HG02840 (cell line): ENCODE results near the gene HMOX1.

ENCODE experiments used
- ATAC-seq: cut with Tn5 transposase; IDR thresholded peaks from one replicate; pipeline ENCODE4 v1.9.1; 2021; ENCODE audit warnings: mild to moderate bottlenecking, moderate library complexity, moderate number of reproducible peaks; ENCODE audit not compliant: unreplicated experiment, low FRiP score

Gene HMOX1

DNA sequence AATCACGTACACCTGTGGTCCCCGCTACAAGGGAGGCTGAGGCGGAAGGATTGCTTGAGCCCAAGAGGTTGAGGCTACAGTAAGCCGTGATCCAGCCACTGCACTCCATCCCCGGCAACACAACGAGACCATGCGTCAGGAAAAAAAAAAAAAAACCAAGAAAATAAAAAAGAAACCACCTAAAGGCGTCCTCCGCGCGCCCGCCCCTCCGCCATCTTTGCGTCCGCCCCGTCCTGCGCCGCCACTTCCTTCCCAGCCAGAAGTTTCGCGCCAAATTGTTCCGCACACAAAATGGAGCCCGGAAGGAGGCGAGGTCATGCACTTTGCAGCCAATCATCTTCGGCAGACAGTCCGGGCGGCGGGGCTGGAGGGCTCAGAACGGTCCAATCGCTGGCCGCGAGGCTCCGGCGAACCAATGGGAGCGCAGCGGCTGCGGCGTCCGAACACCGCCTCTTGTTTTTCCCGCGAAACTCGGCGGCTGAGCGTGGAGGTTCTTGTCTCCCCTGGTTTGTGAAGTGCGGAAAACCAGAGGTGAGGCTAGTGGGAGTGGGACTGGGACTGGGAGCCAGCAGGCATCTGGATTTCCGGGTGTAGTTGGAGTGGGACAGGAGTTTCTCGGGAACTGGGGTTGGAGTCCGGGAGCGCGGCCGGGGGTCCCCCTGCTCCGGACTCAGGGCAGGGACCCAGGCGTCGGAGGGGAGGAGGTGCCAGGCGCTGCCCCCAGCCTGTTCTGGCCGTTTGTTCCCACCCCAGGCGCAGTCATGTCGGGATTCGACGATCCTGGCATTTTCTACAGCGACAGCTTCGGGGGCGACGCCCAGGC is 19.0 kb downstream of the HMOX1 start, which contains the start of gene MCM5:
MCM5 (plus strand) TSS at position 463 of the 823 bp plus-strand sequence; CDS start at position 762, 299 bp downstream.
- ATAC-seq, result peak; percentile 91

DNA sequence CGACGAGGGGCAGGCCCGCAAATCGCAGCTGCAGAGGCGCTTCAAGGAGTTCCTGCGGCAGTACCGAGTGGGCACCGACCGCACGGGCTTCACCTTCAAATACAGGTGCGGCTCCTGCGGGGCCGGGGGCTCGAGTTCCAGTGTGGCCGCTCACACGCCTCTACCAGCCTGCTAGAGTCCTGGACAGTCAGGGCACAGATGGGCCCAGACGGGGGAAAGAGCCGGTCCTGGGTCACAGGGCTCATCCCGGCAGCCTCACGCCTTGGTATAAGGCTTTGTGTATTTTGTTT is 19.6 kb downstream of the HMOX1 start:
- peak; percentile 11 for ATAC-seq

DNA sequence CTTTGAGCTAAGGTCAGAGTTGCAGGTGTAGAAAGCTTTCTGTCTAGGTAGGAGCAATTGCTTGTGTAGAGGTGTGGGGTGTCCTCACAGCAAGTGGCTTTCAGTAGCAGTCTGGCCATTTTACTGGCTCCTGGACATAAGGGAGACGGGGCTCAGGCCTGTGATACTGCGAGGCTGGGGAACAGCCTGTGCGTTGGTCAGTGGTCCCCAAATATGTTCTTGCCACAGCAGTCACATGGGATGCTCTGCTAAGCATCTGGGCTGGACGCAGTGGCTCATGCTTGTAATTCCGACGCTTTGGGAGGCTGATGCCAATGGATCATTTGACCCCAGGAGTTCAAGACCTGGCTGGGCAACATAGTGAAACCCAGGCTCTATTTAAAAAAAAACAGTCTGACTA is 21.0 kb downstream of the HMOX1 start:
- ATAC-seq, result no peak

DNA sequence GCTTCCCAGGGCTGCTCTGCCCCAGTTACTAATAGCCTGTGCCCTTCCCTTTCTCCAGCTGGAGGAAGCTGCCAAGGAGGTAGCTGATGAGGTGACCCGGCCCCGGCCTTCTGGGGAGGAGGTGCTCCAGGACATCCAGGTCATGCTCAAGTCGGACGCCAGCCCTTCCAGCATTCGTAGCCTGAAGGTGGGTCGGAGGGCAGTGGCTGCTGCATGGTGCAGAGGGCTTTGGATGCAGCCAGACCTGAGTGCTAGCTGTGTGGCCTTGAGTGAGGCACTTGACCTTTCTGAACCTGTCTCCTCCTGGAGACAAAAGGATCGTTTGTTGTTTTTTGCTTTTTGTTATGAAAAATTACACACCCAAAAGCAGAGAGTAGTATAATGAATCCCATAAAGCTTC is 22.5 kb downstream of the HMOX1 start:
- no peak for ATAC-seq

DNA sequence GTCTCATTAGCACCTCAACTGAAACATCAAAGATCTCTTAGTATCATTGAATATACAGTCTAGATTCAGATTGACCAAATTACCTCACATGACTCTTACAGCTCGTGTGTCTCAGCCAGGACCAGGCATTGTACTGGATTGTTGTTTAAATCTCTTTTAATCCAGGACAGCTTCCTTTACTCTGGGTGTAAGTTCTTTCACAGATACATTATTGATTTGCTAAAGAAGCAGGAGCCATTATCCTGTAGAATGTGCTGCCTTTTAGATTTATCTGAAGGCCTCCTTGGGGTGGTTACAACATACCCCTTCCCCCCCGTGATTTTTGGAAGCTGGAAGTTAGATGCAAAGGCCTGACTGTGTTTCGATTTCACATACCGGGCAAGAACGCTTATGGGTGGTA is 23.3 kb downstream of the HMOX1 start:
- no peak for ATAC-seq

DNA sequence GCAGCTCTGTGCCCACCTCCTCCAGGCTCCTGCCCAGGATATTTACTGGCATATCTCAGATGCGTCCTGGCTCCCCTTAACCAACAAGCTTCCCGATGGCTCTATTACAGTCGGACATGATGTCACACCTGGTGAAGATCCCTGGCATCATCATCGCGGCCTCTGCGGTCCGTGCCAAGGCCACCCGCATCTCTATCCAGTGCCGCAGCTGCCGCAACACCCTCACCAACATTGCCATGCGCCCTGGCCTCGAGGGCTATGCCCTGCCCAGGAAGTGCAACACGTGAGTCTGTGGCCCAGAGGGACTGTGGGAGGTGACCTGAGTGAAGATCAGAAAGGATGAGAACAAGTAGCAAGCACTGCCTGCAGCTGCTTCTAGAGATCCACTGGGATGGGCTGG is 25.5 kb downstream of the HMOX1 start:
- no peak for ATAC-seq

DNA sequence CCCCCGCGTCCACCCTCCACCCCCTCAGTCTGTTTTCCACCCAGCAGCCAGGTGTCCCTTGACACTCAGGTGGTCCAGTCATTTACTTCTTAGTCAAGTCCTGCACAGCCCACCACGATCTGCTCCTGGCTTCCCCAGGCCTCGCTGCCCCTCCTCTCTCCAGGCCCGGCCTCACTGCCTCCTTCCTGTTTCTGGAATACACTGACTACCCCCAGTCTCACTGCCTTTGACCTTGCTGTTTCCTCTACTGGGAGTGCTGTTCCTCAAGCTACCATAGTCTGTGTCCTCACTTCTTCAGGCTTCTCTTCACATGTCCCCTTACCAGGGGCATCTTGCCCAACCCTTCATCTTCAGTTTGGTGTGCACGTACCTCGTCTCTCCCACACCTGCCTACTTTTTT is 26.5 kb downstream of the HMOX1 start:
- ATAC-seq, result no peak

DNA sequence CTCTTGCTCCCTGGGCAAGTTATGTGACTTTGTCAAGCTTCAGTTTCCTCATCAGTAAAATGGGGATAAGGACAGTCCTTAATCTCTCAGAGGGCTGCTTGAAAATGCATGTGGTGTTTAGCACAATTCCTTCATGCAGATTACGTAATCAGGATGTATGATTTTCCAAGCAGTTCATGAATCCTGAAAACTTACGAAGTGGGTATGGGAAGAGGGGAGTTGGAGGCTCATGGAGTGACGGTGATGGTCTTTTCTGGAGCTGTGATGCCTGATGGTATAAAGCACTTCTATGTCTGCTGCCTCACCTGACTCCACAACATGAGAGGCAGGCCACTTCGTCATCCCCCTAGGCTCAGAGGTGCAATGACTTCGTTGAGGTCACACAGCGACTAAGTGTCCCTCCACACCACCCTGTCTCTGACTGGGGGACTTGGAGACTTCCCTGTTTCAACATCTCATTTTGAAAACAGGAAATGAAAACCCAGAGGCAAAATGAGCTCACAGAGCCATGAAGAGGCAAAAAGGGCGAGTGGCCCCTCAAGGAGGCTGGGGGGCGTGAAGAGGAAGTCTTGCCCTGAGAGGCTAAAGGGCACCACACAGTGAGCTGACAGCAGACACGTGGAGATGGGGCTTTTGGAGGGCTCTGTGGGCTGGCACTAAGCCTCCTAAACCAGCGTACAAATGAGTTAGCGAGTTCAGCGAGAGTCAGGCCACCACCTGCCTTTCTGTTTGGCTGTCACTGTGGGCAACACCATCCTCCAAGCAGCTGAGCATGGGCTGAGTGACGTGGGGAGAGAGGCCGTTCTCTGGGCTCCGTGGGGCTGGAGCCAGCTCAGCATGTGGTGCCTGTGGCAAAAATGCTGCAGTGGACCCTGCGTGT is 29.1 kb downstream of the HMOX1 start:
- peak; percentile 53 for ATAC-seq

DNA sequence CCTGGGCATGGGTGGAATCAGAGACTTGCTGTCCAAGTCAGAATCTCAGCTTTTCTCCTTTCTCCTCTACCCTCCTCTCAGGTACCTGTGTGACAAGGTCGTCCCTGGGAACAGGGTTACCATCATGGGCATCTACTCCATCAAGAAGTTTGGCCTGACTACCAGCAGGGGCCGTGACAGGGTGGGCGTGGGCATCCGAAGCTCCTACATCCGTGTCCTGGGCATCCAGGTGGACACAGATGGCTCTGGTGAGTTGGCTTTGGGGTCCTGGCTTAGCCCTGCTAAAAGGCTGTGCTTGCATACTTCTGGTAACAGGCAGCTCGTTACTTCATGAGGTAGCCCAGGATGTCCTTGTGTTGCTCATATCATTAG is 29.8 kb downstream of the HMOX1 start:
- no peak for ATAC-seq

DNA sequence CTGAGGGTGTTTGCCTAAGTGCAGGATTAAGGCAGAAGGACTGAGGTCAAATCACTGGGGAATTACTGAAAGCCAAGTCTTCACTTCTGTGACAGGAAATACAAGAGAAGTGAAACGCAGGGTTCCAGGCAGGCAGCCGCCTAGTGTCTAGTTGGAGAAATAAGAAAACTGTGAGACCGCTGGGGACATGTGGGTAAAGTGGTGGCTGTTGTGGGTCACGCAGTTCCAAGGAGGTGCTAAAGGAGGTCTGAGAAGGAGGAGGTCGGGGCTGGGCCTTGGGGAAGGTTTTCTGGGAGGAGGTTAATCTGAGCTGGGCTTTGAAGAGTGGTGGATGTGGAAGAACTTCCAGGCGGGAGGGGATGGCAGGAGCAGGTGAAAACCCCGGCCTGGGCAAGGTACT is 30.2 kb downstream of the HMOX1 start:
- ATAC-seq, result no peak

DNA sequence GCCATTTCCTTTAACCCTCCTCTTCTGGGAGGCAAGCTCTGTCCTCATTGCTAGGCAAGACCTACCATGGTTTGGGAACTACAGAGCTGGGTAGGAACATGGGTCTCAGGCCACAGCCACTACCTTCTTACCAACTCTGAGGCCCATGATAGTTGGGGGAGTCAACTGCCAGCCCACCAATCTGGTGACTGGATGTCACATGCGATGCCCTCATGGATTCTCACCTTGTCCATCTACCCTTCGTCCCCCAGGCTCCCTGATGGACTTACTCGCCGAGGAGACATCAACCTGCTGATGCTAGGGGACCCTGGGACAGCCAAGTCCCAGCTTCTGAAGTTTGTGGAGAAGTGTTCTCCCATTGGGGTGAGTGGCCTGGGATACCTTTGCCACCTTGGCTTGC is 32.7 kb downstream of the HMOX1 start:
- no peak for ATAC-seq

DNA sequence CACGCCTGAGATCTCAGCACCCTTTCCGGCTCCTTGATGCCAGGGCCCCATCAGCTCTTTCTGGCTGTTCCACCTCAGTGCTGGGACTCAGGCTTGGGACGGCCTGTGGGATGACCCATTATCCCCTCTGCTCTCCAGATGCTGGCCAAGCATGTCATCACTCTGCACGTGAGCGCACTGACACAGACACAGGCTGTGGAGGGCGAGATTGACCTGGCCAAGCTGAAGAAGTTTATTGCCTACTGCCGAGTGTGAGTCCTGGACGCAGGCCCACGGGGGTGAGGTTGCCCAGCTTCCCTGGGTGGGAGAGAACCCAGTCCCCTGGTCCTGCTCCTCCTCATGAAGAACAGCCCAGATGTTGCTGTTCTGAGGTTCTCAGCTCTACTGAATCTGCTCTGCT is 36.7 kb downstream of the HMOX1 start:
- ATAC-seq, result no peak

DNA sequence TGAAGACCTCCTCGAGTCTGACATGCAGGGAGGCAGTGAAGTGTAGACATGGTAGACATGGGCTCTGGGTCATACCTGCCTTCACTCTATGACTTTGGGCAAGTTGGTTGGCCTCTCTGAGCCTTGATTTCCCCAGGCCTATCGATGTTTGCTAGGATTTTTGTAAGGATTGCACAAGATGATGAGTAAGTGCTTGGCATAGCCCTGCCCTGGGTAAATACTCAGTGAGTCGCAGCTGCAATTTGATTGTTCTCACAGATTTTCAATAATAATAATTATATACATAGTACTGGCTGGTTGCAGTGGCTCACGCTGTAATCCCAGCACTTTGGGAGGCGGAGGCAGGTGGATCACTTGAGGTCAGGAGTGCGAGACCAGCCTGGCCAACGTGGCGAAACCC is 37.2 kb downstream of the HMOX1 start:
- no peak for ATAC-seq

DNA sequence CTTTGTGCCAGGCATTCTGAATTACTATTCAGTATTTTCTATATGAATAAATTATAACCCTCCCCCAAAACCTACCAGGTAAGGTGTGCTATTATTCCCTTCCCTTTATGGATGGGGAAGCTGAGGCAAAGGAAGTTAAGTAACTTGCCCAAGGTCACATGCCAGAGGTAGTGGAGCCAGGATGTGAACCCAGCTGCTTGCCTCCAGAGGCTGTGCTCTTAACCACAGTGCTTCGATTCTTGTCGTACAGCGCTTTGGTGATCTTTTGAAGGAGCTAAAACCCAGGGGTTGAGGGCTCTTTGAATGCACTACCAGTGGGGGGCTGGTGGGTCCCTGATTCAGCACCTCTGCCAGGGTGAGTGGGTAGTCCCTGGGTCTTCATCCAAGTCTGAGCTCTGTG is 37.8 kb downstream of the HMOX1 start:
- ATAC-seq, result no peak

DNA sequence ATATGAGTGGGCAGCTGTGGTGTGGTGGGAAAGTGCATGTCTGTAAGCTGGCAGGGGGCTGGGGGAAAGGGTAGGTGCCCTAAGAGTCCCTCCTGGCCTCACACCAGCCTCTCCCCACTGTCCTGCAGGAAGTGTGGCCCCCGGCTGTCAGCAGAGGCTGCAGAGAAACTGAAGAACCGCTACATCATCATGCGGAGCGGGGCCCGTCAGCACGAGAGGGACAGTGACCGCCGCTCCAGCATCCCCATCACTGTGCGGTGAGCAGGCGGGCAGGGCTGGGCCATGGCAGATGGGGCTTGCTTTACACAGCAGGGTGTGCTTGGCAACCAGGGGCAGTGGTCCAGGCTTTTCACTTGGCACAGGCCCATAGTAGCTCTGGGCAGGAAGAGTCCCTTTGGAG is 38.9 kb downstream of the HMOX1 start:
- no peak for ATAC-seq

DNA sequence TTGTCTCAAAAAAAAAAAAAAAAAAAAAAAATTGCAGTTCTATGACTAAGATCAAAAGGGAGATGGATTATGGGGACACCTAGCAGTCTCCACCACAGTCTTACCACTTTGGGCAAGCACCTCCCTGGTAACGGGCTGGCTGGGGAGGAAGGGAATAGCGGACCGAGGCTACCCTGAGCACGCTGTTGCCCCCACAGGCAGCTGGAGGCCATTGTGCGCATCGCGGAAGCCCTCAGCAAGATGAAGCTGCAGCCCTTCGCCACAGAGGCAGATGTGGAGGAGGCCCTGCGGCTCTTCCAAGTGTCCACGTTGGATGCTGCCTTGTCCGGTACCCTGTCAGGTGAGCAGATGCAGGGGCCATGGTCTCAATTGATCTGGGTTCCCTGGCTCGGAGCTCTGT is 40.2 kb downstream of the HMOX1 start:
- no peak for ATAC-seq

DNA sequence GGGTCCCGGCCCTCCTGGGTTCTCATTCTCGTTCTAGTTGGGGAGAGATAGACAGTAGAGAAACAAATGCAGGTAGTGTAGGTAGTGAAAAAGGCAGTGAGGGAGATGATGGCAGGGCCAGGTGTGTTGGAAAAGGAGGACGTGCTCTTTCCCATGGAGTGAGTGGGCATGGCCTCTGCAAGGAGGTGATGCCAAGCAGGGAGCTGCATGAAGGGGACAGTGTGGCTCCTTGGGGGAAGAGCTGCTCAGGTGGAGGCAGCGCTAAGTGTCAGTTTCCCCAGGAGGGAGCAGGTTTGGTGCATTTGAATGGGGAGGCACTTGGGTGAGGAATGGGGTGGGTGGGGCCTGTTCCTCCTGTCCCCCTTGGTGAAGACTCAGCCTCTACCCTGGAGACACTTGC is 41.2 kb downstream of the HMOX1 start:
- no peak for ATAC-seq

DNA sequence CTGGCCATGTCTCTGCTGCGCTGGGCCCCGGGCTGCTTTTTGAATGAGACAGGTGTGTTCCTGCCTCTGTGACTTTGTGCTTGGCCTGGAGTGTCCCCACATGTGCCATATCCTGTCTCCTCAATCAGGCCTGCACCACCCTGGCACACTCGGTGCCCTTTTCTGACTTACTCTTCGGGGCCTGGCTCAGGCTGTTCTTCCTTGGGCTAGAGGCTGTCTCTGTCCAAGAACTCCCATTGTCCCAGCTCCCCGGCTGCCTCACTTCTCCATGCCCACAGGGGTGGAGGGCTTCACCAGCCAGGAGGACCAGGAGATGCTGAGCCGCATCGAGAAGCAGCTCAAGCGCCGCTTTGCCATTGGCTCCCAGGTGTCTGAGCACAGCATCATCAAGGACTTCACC is 42.0 kb downstream of the HMOX1 start:
- ATAC-seq, result no peak

DNA sequence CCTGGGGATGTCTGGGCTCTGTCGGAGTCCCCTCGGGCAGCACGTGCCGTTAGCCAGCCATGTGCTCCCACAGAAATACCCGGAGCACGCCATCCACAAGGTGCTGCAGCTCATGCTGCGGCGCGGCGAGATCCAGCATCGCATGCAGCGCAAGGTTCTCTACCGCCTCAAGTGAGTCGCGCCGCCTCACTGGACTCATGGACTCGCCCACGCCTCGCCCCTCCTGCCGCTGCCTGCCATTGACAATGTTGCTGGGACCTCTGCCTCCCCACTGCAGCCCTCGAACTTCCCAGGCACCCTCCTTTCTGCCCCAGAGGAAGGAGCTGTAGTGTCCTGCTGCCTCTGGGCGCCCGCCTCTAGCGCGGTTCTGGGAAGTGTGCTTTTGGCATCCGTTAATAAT is 43.2 kb downstream of the HMOX1 start:
- ATAC-seq, result no peak

DNA sequence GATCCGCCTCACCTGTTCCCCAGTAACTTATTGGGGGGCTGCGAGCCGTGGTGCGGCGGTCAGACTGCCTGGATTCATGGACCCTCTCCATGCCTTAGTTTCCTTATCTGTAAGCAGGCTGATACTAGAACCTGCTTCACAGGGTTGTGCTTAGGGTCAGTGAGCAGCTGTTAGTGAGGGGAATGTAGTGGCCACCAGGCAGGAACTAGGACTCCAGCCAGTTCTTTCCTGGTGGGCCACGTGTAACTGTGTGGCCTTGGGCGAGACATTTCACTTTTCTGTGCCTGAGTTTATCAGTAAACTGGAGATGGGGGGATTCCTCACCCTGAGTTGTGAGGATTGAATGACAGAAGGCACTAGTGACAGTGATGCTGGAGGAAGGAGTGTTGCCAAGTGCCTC is 43.9 kb downstream of the HMOX1 start:
- ATAC-seq, result no peak

DNA sequence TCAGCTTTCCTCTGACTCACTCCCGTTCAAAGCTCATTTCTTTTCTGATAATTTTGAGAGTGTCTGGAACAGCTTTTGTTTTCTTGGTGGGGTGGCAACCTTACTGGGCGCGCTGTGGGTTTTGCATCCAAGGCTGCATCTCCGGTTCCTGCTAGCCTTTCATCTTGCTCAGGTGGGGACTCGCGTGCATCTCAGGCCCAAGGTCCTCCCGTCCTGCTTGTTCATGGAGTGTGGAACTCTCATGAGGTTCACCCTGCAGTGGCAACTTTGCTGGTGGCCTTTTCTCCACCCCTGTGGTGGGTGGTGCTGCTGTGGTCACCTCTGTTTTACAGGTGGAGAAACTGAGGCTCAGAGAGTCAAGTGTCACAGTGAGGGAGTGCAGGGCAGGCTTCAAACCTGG is 44.6 kb downstream of the HMOX1 start:
- no peak for ATAC-seq
